Dermis microvascular lymphatic vessel endothelial cell (primary cell): ENCODE data around the gene DENND2C. TPM values are rescaled to one million over a fixed set of nuclear protein-coding genes. Genes with fewer than 3 reads are reported as not detected.
A peak's percentile ranks its signal among the peaks of the same experiment; 100 is the strongest.

ENCODE experiments used
- DNase-seq, 2 donors: peaks; one replicate each; pipeline versions ENCODE4 v3.0.0 to v3.0.0-alpha.2; 2010; ENCODE audit warnings: low read depth in 2 of 2
- total RNA-seq: library from RNA; depleted of rRNA; stranded (reverse); fragments of >200 nt; gene quantifications from 2 replicates; pipeline ENCODE4 v1.2.1, GENCODE V29; 2014

Gene DENND2C
- 4.0 and 6.4 TPM in 2 replicates for total RNA-seq

GRCh38 chr1:114669562-114670082 lies at the start of gene DENND2C:
TSS of gene DENND2C (minus strand) at chr1:114670049. CDS start at chr1:114625984, 44,065 bp downstream.
- no peak for DNase-seq

GRCh38 chr1:114719424-114719787 lies 49.6 kb upstream of the DENND2C start:
- no peak for DNase-seq

GRCh38 chr1:114718661-114719423 lies 49.0 kb upstream of the DENND2C start:
- DNase-seq: no peak

- DNase-seq: peak; percentile 82 to 95
These were observed 46.7 kb upstream of the DENND2C start, which contains the start of gene NRAS for GRCh38 chr1:114716304-114717170. TSS of gene NRAS (minus strand) at chr1:114716771. CDS start at chr1:114716160, 611 bp downstream.

- no peak for DNase-seq
These were observed 46.1 kb upstream of the DENND2C start for GRCh38 chr1:114715952-114716303.

- no peak for DNase-seq
These were observed 43.1 kb upstream of the DENND2C start for GRCh38 chr1:114712977-114713376.

- no peak for DNase-seq
These were observed 40.5 kb upstream of the DENND2C start for GRCh38 chr1:114710360-114710759.

- DNase-seq: no peak
These were observed 37.8 kb upstream of the DENND2C start for GRCh38 chr1:114707604-114708003.

- DNase-seq: no peak
These were observed 33.4 kb upstream of the DENND2C start for GRCh38 chr1:114703242-114703641.

- DNase-seq: no peak
These were observed 32.9 kb upstream of the DENND2C start for GRCh38 chr1:114702737-114703136.

GRCh38 chr1:114701931-114702330 lies 32.1 kb upstream of the DENND2C start:
- no peak for DNase-seq

GRCh38 chr1:114700036-114700600 lies 30.3 kb upstream of the DENND2C start:
- DNase-seq: peak; percentile 18 to 73

- DNase-seq: no peak
These were observed 27.0 kb upstream of the DENND2C start for GRCh38 chr1:114696810-114697209.

GRCh38 chr1:114695430-114696058 lies 25.7 kb upstream of the DENND2C start, which contains the start of gene AMPD1:
TSS of gene AMPD1 (minus strand) at chr1:114695546. CDS start at chr1:114695471, 75 bp downstream.
- DNase-seq: no peak

- DNase-seq: no peak
These were observed 24.9 kb upstream of the DENND2C start for GRCh38 chr1:114694540-114695310.

- DNase-seq: no peak
These were observed 23.1 kb upstream of the DENND2C start for GRCh38 chr1:114692947-114693346.

GRCh38 chr1:114691061-114691460 lies 21.2 kb upstream of the DENND2C start:
- DNase-seq: no peak

GRCh38 chr1:114690148-114690547 lies 20.3 kb upstream of the DENND2C start:
- DNase-seq: no peak

GRCh38 chr1:114688526-114688925 lies 18.7 kb upstream of the DENND2C start:
- no peak for DNase-seq

- DNase-seq: no peak
These were observed 16.0 kb upstream of the DENND2C start for GRCh38 chr1:114685851-114686250.

GRCh38 chr1:114677691-114678090 lies 7.8 kb upstream of the DENND2C start:
- no peak for DNase-seq
